Hematopoietic multipotent progenitor cell treated with erythropoietin and hydrocortisone succinate and interleukin-3 and kit ligand, for 8 days (in vitro differentiated cells): Measurements from ENCODE around the gene ORC6.
"Not testable (repeated sequence)": the region's sequence is repeated elsewhere in the genome, so short reads cannot be mapped to it uniquely, and the experiment has no call there.

ENCODE experiments used
- DNase-seq: peaks from one replicate; pipeline ENCODE4 v3.0.0-alpha.2; 2015

ORC6 gene, protein sequence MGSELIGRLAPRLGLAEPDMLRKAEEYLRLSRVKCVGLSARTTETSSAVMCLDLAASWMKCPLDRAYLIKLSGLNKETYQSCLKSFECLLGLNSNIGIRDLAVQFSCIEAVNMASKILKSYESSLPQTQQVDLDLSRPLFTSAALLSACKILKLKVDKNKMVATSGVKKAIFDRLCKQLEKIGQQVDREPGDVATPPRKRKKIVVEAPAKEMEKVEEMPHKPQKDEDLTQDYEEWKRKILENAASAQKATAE

DNA sequence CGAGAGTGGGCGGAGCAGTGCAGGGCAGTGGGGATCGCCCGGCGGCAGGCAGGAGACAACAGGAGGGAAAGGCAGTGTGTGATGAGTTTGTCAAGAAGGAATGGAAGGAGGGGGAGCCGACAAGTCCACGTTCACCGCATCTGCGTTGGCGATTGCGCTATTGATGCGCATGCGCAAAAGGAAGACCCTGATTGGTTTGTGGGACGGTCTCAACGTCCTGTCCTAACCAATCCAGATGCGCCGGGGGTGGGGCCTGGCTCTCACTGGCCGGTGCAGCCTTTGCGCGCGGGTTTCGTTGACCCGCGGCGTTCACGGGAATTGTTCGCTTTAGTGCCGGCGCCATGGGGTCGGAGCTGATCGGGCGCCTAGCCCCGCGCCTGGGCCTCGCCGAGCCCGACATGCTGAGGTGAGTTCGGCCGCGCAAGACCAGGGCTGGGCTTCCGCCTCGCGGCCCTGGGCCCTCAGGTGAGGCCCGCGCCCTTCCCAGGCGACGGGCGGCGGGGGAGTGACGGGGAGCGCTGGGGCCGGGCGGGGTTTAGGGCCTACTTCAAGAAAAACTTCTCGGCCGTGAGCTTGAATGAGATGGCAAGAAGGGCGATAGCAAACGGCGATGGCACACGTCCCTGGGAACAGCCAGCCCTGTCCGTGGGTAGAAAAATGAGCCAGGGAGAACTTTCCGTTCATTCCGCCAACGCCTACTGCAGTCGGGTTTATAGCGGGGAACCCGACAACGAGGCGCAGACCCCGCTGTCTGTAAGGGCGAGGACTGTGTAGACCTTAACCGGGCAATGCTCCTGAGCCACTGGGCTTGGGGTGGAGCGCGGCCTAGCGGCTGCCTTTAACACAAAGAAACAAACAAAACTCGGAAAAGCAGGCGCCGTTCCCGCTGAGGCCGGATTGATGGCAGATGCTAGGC is at the start of gene ORC6:
TSS of gene ORC6 (plus strand) at position 295 of the 916 bp plus-strand sequence. CDS start at position 342, 47 bp downstream.
- peak; percentile 97 for DNase-seq

- no peak for DNase-seq
Measured at GRCh38 chr16:46648656-46649055, 40.8 kb upstream of the ORC6 start.

DNA sequence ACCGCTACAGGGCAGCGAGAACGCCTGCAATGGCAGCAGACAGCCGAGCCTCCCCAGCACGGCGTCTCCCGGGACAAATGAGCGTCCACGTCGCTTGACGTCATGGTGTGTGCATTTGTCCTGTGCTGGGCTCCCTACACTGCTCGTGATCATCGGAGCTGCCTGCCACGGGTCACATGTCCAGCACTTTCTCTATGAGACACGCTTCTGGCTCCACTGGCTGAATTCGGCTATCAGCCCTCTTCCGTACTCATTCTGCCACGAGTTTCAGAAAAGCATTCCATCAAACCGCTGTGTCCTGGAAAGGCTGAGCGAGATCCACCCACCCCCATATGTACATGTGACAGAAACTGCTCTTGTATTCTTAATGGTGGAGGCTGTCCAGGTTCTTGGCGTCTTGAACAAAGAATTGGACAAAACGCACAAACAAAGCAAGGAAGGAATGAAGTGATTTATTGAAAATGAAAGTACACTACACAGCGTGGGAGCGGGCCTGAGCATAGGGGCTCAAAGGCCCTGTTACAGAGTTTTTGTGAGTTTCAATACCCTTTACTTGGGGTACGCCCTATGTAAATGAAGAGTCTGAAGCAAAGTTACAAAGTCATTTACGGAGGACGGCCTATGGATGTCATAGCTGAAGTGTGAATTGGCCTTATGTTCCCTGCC is 39.7 kb upstream of the ORC6 start:
- no peak for DNase-seq

DNA sequence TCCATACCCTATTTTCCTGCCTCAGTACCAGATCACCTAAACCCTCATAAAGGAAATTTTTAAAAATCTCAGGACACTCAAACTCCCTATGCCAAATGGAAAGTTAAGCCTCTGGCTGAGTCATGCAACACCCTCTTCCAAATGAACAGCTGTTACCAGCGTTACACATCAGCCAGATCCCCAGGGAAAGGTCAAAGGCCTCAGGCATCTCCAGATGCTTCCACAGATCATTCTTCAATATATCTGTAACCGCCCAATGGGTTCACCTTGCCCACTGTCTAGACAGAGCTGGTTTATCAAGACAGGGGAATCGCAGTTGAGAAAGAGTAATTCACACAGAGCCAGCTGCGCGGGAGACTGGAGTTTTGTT is 39.2 kb upstream of the ORC6 start:
- no peak for DNase-seq

- DNase-seq: no peak
Measured at GRCh38 chr16:46651305-46651704, 38.2 kb upstream of the ORC6 start.

DNA sequence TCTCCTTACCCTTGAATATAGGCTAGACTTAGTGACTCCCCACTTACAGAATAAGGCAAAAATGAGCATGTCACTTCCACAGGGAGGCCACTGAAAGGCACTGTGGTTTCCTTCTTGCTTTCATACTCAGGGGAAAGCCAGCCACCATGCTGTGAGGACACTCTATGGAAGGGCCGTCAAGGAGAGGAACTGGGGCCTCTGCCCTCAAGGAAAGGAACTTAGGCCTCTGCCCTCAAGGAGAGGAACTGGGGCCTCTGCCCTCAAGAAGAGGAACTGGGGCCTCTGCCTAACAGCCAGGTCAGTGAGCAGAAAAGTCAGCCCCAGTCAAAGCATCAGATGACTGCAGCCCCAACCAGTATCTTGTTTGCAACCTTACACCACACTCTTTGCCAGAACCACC is 30.5 kb upstream of the ORC6 start:
- DNase-seq: peak; percentile 37

DNA sequence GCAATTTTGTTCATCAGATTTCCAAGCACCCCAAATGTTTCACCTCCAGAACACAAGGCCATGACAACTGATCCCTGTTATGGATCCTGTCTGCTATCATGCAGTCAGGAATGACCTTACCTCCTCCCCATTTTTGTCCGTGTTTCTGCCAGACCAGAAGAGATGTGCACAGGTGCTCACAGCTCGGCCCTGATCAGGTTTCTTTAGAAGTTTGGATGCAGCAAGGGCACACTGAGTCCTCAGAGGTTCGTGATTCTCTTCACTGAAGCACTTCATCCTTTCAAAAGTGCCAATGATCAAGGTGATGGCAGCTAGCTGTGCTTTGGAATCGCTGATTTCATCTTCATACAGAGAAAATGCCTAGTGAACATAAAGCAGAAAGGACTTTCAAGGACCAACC is 27.3 kb upstream of the ORC6 start:
- no peak for DNase-seq

- peak; percentile 79 for DNase-seq
Measured at GRCh38 chr16:46673320-46674013, 16.0 kb upstream of the ORC6 start.

DNA sequence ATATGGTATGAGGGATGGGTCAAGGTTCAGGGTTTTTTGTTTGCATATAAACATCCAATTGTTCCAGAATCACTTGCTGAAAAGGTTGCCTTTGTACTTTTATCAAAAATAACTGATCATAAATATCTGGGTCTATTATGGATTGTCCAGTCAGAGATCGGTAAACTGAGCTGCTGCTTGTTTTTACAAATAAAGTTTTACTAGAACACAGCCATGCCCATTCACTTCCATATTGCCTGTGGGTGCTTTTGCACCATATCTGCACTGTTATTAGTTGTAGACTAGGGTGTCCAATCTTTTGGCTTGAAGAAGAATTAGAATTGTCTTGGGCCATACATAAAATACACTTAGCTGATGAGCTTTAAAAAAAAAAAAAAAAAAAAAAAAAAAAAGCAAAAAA is 11.5 kb upstream of the ORC6 start:
- DNase-seq: not testable (repeated sequence)

GRCh38 chr16:46681867-46682266 is 7.6 kb upstream of the ORC6 start:
- DNase-seq: not testable (repeated sequence)

DNA sequence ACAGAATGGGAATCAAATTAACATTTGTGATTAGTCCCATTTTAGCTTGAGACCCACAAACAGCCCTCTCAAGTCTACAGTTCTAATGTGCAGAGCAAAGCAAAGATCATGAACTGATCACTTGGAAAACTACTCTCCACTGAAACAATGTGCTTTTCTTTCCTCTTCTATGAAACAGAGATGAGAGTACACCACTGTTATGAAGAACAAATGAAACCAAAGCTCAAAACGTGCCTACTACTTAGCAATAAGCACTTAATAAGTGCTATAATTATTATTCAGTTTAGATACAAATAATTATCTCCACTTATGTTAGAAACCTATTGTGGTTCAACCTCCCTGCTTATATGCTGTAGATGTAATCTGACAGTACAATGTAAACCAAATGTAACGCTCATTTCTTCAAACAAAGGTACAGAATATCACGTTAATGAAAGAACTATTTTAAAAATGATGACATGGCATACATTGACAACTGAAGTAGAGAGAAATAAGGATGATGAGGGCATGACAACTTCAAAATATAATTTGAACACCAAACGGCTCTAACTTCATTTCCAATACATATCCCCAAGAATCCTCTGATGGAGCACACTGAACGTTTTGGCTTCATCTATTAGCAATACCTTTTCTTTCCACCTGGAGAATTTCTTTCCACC is 2.5 kb upstream of the ORC6 start:
- no peak for DNase-seq

DNA sequence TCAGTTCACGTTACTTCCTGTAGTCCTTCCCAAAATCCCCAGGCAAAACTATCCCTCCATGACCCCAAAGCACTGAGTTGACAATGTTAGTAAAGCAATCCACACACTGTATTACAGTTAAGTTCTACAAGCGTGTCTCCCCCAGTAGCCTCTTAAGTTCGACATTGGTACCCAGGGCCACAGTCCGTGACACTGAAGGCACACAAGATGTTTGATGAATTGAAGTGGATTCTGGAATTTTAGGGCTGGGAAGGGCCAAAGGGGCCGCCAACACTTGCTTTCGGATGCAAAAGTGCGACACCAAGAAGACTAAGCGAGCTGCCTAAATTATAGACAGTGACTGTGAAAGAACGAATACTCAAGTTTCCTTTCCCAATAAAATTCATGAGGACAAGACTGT is 2.0 kb upstream of the ORC6 start:
- DNase-seq: no peak

- peak; percentile 38 for DNase-seq
Measured at GRCh38 chr16:46688101-46688653, 1.3 kb upstream of the ORC6 start.

DNA sequence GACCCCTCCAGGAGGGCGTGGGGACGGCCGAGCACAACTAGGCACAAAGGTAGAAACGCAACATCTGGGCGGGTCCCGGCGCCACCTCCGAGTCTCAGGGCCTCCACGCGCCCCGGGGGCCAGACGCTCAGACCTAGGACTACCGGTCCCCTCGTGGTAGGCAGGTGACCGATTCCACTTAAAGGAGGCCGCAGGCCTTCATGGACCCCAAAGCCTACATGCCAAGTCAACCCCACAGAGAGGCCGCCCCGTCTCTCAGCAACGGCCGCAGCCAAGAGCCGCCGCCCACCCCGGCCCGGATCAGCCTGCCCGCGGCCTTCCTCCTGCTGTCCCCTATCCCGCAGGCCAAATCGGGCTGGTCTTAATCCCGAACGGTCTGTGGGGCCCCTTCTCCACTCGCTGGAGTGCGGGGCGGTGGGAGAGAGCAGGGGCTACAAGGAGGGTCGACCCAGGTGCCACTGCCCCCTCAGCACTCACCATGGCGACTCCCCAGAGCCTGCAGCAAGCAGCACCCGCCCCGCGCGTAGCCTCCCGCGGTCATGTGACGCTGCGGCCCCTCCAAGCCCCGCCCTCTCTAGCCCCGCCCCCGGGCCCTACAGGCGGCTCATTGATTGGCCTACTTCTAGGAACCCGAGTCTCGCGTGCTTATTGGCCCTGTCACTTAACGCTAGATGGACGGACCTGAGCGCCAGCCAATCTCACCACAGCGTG is 650 bp upstream of the ORC6 start, which contains the start of gene VPS35:
TSS of gene VPS35 (minus strand) at position 525 of the 711 bp plus-strand sequence. CDS start at position 480, 45 bp downstream.
- DNase-seq: peak; percentile 99

- no peak for DNase-seq
Measured at GRCh38 chr16:46690281-46691178, 1.1 kb downstream of the ORC6 start.

- no peak for DNase-seq
Measured at GRCh38 chr16:46691726-46692125, 2.3 kb downstream of the ORC6 start.

DNA sequence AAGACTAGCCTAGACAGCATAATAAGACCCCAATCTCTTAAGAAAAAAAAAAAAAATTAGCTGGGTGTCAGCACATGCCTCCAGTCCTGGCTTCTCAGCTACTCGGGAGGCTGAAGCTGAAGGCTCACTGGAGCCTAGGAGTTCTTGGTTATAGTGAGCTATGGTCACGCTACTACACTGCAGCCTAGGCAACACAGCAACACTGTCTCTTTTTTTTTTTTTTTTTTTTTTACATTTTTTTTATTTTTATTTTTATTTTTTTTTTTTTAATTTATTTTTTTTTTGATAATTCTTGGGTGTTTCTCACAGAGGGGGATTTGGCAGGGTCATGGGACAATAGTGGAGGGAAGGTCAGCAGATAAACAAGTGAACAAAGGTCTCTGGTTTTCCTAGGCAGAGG is 4.1 kb downstream of the ORC6 start:
- no peak for DNase-seq

DNA sequence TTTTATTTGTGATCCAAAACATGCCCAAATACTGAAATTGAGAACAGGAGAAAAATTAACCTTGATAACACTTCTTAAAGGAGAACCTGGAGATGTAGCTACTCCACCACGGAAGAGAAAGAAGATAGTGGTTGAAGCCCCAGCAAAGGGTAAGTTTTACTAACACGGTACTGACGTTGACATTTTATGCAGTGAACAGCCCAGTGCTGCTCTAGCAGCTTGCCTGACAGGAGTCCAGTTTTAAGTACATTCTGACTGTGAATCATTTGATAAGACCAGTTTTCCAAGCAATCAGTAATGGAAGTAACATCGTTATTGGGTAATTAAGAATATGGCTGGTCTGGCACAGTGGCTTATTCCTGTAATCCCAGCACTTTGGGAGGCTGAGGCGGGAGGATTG is 6.5 kb downstream of the ORC6 start:
- no peak for DNase-seq

DNA sequence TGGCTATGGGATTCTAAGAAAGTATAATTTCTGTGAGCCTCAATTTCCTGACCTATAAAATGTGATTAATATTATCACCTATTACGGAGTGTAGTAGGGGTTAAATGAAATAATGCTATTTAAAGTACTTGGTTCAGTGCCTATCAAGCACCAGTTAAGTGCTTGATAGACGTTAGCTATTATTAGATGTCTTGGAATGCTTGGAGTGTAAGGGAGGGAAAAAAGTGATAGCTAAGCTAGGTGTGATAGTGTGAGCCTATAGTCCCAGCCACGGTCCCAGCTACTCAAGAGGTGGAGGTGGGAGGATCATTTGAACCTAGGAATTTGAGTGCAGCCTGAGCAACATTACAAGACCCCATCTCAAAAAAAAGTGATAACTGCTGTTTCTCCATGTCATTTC is 7.5 kb downstream of the ORC6 start:
- DNase-seq: no peak

GRCh38 chr16:46700048-46700447 is 10.6 kb downstream of the ORC6 start:
- no peak for DNase-seq
